Ovary (tissue), 3 donors: ENCODE measurements around the gene TNIK.

Experiments
- EP300 ChIP-seq: sonication (generic); formaldehyde crosslinking; IDR thresholded peaks from one replicate; pipeline ENCODE4 v1.6.1; 2017; ENCODE audit warnings: antibody characterized with exemption
- TF ChIP-seq, protein P1 (sequence below), 3 donors: fragments of 450-650 bp in 2 of 3; fragments of 200-600 bp in 1 of 3; IDR thresholded peaks; one replicate each; pipeline versions ENCODE4 v1.5.1 to v1.8.0; 2016 to 2022; ENCODE audit warnings: antibody characterized with exemption in 3 of 3, mild to moderate bottlenecking in 1 of 3
- donor health status: DM: no; HTN: no; CAD: no.

DNA sequence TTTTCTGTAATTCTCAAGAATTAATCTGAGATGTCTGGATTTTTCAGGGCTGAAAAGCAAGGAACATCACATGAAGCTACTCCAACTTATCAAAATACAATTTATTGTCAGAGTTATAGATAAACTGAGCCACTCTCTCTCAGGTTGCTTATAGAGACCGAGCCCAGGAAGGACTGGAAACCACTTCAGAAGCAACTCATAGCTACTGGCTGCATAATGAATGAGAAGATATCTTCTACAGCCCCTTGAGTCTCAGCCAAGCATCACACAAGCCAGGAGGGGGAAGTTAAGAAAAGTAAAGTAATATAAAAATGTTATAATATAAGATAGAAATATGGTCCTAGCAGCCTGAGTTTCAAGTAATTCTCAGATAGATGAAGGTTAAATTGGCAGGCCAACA, 186.0 kb downstream of the TNIK start:
- TF ChIP-seq EP300: no peak
- TF ChIP-seq, protein P1, sequence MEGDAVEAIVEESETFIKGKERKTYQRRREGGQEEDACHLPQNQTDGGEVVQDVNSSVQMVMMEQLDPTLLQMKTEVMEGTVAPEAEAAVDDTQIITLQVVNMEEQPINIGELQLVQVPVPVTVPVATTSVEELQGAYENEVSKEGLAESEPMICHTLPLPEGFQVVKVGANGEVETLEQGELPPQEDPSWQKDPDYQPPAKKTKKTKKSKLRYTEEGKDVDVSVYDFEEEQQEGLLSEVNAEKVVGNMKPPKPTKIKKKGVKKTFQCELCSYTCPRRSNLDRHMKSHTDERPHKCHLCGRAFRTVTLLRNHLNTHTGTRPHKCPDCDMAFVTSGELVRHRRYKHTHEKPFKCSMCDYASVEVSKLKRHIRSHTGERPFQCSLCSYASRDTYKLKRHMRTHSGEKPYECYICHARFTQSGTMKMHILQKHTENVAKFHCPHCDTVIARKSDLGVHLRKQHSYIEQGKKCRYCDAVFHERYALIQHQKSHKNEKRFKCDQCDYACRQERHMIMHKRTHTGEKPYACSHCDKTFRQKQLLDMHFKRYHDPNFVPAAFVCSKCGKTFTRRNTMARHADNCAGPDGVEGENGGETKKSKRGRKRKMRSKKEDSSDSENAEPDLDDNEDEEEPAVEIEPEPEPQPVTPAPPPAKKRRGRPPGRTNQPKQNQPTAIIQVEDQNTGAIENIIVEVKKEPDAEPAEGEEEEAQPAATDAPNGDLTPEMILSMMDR (IDR thresholded peaks at IDR 0.05): no peak
